Keratinocyte (primary cell): ENCODE data around the gene NAPB. TPM values are rescaled to one million over a fixed set of nuclear protein-coding genes. Genes with fewer than 3 reads are reported as not detected.

Experiments
- DNase-seq: peaks from one replicate; pipeline ENCODE4 v3.0.0-alpha.2; 2011; ENCODE audit warnings: low read depth, missing footprints, low spot score
- FAIRE-seq: peaks from 2 replicates; lab custom pipeline; 2011; peaks lifted over from hg19 to GRCh38; lab: Jason Lieb, UNC
- H2AFZ ChIP-seq: 2 replicates; pipeline ENCODE4 v1.6.0; 2012; ENCODE audit warnings: low read length, control low read depth, inconsistent platforms; ENCODE audit not compliant: control insufficient read depth
- H3K27ac ChIP-seq: 2 replicates; pipeline ENCODE4 v1.5.1; 2011; ENCODE audit warnings: low read length; ENCODE audit not compliant: control insufficient read depth, insufficient read depth
- H3K27me3 ChIP-seq: 3 replicates; pipeline ENCODE4 v1.6.0; 2011; ENCODE audit warnings: low read length; ENCODE audit not compliant: control insufficient read depth, insufficient read depth; ENCODE audit errors: extremely low read depth
- H3K36me3 ChIP-seq, 2 experiments: 2 replicates in 1 of 2; 3 replicates in 1 of 2; pipeline ENCODE4 v1.5.1; 2011; ENCODE audit warnings: low read length in 2 of 2, mild to moderate bottlenecking in 1 of 2; ENCODE audit not compliant: control insufficient read depth in 2 of 2, insufficient read depth in 2 of 2; ENCODE audit errors: extremely low read depth in 1 of 2
- H3K4me1 ChIP-seq: 3 replicates; pipeline ENCODE4 v1.5.1; 2011; ENCODE audit warnings: low read length; ENCODE audit not compliant: control insufficient read depth, insufficient read depth; ENCODE audit errors: extremely low read depth
- H3K4me2 ChIP-seq: 3 replicates; pipeline ENCODE4 v1.6.0; 2011; ENCODE audit warnings: low read depth, low read length; ENCODE audit not compliant: control insufficient read depth, insufficient read depth; ENCODE audit errors: extremely low read depth
- H3K4me3 ChIP-seq, 3 experiments: fragments of 200-600 bp in 1 of 3; sonication (generic) in 1 of 3; 2 replicates in 2 of 3; 3 replicates in 1 of 3; pipeline ENCODE4 v1.5.1; 2011 to 2016; ENCODE audit warnings: low read length in 3 of 3, mild to moderate bottlenecking in 3 of 3, control low read depth in 2 of 3, inconsistent platforms in 1 of 3, low read depth in 1 of 3, mixed read lengths in 1 of 3, mixed run types in 1 of 3, moderate library complexity in 1 of 3; ENCODE audit not compliant: control insufficient read depth in 2 of 3, insufficient read depth in 2 of 3; ENCODE audit errors: extremely low read depth in 1 of 3
- H3K79me2 ChIP-seq: 2 replicates; pipeline ENCODE4 v1.6.0; 2012; ENCODE audit warnings: low read length; ENCODE audit not compliant: control insufficient read depth, insufficient read depth
- H3K9ac ChIP-seq: 3 replicates; pipeline ENCODE4 v1.6.0; 2011; ENCODE audit warnings: low read length; ENCODE audit not compliant: control insufficient read depth, insufficient read depth; ENCODE audit errors: extremely low read depth
- H3K9me1 ChIP-seq: 3 replicates; pipeline ENCODE4 v1.6.0; 2011; ENCODE audit warnings: low read length; ENCODE audit not compliant: control insufficient read depth, insufficient read depth; ENCODE audit errors: extremely low read depth
- H3K9me3 ChIP-seq: 2 replicates; pipeline ENCODE4 v1.5.1; 2012; ENCODE audit warnings: low read depth, low read length; ENCODE audit not compliant: control insufficient read depth
- H4K20me1 ChIP-seq: 3 replicates; pipeline ENCODE4 v1.6.0; 2011; ENCODE audit warnings: low read length; ENCODE audit not compliant: control insufficient read depth, insufficient read depth; ENCODE audit errors: extremely low read depth
- EZH2 ChIP-seq: IDR thresholded peaks from one replicate; pipeline ENCODE4 v1.6.1; 2012; ENCODE audit warnings: inconsistent platforms, mild to moderate bottlenecking, low read length, moderate library complexity
- dilution Hi-C: fragments of 300-500 bp; cut with MboI; formaldehyde crosslinking; loops from one replicate; pipeline ENCODE4 v1.7.0; 2020; ENCODE audit warnings: low sequenced_read_pairs; ENCODE audit not compliant: extremely low pct_ligation_motif_present
- polyA plus RNA-seq, 5 experiments: library from polyadenylated mRNA; depleted of rRNA in 3 of 5; stranded (reverse) in 3 of 5; stranded (forward) in 1 of 5; unstranded in 1 of 5; fragments of >200 nt; gene quantifications; 1 replicate in 1 of 5; 2 replicates in 3 of 5; 3 replicates in 1 of 5; pipeline versions ENCODE4 v1.2.1 to v1.2.3, GENCODE V29; 2011 to 2012; ENCODE audit warnings: missing spikeins in 2 of 5, low read depth in 1 of 5, low replicate concordance in 1 of 5
- TF ChIP-seq, protein P1 (sequence below), 3 experiments: IDR thresholded peaks in 1 of 3; conservative IDR thresholded peaks in 1 of 3; optimal IDR thresholded peaks in 1 of 3; 2 replicates in 2 of 3; 3 replicates in 1 of 3; pipeline versions ENCODE3 to v1.5.1; 2011; ENCODE audit warnings: low read length in 3 of 3, mild to moderate bottlenecking in 3 of 3, moderate library complexity in 2 of 3, control low read depth in 1 of 3, inconsistent platforms in 1 of 3; ENCODE audit not compliant: insufficient read depth in 2 of 3; ENCODE audit errors: extremely low read depth in 1 of 3

The NAPB gene
- polyA plus RNA-seq, 1 donor (not counting 4 experiments of a cell fraction or from before 2014, with no cell fraction given): 11.6 TPM

DNA sequence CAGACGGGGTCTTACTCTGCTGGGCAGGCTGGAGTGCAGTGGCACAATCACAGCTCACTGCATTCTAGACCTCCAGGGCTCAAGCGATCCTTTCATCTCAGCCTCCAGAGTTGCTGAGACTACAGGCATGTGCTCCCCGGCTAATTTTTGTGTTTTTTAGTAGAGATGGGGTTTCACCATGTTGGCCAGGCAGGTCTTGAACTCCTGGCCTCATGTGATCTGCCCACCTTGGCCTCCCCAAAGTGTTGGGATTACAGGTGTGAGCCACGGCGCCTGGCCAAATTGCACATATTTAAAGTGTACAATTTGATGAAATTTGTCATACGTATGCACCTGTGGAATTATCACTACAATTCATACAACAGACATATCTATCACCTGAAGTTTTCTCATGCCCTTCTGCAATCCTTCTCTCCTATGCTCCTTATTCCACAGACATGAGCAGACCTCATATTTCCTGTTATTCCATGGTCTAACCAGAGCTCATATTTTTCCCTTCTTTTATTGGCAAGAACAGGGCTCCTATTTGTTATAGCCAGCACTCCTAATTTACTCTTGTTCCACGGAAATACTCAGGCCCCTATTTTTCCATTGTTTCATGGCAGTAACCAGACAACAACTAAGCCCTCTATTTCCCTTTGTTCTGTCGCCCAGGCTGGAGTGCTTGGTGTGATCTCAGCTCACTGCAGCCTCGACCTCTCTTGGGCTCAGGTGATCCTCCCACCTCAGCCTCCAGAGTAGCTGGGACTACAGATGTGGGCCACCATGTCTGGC lies 16.0 kb upstream of the NAPB start:
- Histone ChIP-seq H2AFZ (no peak overlapping the region), H3K36me3 (no peaks in the 10 kb centered on the region), H3K4me2 (no peak overlapping the region), H3K9me3 (no peaks in the 10 kb centered on the region), H3K27me3 (no peaks in the 10 kb centered on the region), H3K27ac (no peak overlapping the region), H3K9ac (no peak overlapping the region), H3K4me1 (no peaks in the 10 kb centered on the region), H3K4me3 (no peak overlapping the region), H3K9me1 (no peaks in the 10 kb centered on the region), H4K20me1 (no peaks in the 10 kb centered on the region), H3K79me2 (no peaks in the 10 kb centered on the region)
- DNase-seq (no peak), FAIRE-seq (no peak)
- dilution Hi-C loops: no loop called here
- TF ChIP-seq, protein P1, sequence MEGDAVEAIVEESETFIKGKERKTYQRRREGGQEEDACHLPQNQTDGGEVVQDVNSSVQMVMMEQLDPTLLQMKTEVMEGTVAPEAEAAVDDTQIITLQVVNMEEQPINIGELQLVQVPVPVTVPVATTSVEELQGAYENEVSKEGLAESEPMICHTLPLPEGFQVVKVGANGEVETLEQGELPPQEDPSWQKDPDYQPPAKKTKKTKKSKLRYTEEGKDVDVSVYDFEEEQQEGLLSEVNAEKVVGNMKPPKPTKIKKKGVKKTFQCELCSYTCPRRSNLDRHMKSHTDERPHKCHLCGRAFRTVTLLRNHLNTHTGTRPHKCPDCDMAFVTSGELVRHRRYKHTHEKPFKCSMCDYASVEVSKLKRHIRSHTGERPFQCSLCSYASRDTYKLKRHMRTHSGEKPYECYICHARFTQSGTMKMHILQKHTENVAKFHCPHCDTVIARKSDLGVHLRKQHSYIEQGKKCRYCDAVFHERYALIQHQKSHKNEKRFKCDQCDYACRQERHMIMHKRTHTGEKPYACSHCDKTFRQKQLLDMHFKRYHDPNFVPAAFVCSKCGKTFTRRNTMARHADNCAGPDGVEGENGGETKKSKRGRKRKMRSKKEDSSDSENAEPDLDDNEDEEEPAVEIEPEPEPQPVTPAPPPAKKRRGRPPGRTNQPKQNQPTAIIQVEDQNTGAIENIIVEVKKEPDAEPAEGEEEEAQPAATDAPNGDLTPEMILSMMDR (optimal IDR thresholded peaks at IDR 0.05 in 1 of 3, IDR thresholded peaks at IDR 0.05 in 1 of 3, conservative IDR thresholded peaks at IDR 0.05 in 1 of 3; ENCODE audit: extremely low read depth in 1 of 3, insufficient read depth in 2 of 3, low read length in 3 of 3): no peak
- TF ChIP-seq EZH2: no peak

DNA sequence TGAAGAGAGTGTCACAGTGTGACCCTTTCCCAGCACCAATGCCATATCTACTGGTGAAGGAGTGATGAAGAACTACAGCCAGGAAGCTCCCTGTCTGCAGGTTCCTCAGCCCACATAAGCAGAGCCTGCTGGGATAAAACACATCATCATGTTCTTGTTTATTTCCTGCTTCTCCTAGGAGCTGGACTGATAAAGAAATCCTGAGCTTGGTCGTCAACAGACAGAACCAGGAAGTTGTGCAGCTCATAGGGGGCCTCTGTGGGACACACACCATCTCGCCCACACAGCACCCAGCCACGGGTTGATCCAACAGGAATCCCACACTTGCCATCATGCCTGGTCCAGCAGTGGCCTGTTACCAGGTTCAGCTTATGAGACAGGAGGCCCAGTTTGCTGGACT lies 15.4 kb upstream of the NAPB start:
- DNase-seq: no peak
- Histone ChIP-seq H3K36me3 (no peaks in the 10 kb centered on the region), H3K27ac (no peak overlapping the region), H4K20me1 (no peaks in the 10 kb centered on the region), H3K9me3 (no peaks in the 10 kb centered on the region), H3K9me1 (no peaks in the 10 kb centered on the region), H3K4me1 (no peaks in the 10 kb centered on the region), H3K4me3 (no peak overlapping the region), H3K79me2 (no peaks in the 10 kb centered on the region), H3K9ac (no peak overlapping the region), H3K27me3 (no peaks in the 10 kb centered on the region), H3K4me2 (no peak overlapping the region), H2AFZ (no peak overlapping the region)
- no peak for FAIRE-seq
- no peak for TF ChIP-seq EZH2
- TF ChIP-seq, protein P1 (optimal IDR thresholded peaks at IDR 0.05 in 1 of 3, IDR thresholded peaks at IDR 0.05 in 1 of 3, conservative IDR thresholded peaks at IDR 0.05 in 1 of 3; ENCODE audit: extremely low read depth in 1 of 3, insufficient read depth in 2 of 3, low read length in 3 of 3): no peak
- dilution Hi-C loops: no loop called here
